K562 (cell line): ENCODE data around the gene ZNF749. TPM values are rescaled to one million over a fixed set of nuclear protein-coding genes. Genes with fewer than 3 reads are reported as not detected.

Source experiments
- GMEB1 ChIP-seq: fragments of 250-450 bp; sonication (Bioruptor Pico); IDR thresholded peaks from 2 replicates; pipeline ENCODE4 v1.4.0; 2020; ENCODE audit warnings: mild to moderate bottlenecking
- NR3C1 ChIP-seq: sonication (generic); formaldehyde crosslinking; IDR thresholded peaks from 2 replicates; pipeline ENCODE4 v1.8.1; 2022; ENCODE audit warnings: missing genetic modification reagents
- XRCC3 ChIP-seq: fragments of 450-650 bp; IDR thresholded peaks from 2 replicates; pipeline ENCODE4 v1.6.1; 2017; ENCODE audit warnings: mild to moderate bottlenecking, moderate library complexity
- ZNF274 ChIP-seq: IDR thresholded peaks from 2 replicates; pipeline ENCODE4 v1.6.1; 2011; ENCODE audit warnings: low read depth, mild to moderate bottlenecking, low read length, moderate library complexity, borderline replicate concordance
- ZNF592 ChIP-seq: fragments of 450-650 bp; IDR thresholded peaks from 2 replicates; pipeline ENCODE4 v1.6.1; 2017; ENCODE audit warnings: antibody characterized with exemption, mild to moderate bottlenecking
- polyA plus RNA-seq, 8 experiments: library from polyadenylated mRNA; depleted of rRNA in 4 of 8; stranded (reverse) in 5 of 8; unstranded in 3 of 8; fragments of >200 nt; fragmentation: Nextera tagmentation in 2 of 8; fragmentation: Illumina TruSeq in 1 of 8; extraction: Ambion mirVana in 2 of 8; extraction: Trizol in 1 of 8; gene quantifications; 2 replicates each; pipeline versions ENCODE4 v1.2.1 to v1.2.3, GENCODE V29; 2011 to 2014; ENCODE audit warnings: inconsistent platforms in 1 of 8, missing spikeins in 1 of 8
- total RNA-seq, 7 experiments: library from RNA; depleted of rRNA in 6 of 7; stranded (reverse); fragments of >200 nt in 6 of 7; fragmentation: Illumina TruSeq in 2 of 7; extraction: Trizol in 2 of 7; gene quantifications; 2 replicates each; pipeline versions ENCODE4 v1.2.1 to v1.2.3, GENCODE V29; 2011 to 2021; ENCODE audit warnings: low replicate concordance in 1 of 7
- TF ChIP-seq, protein P1 (sequence below): fragments of 450-650 bp; IDR thresholded peaks from 2 replicates; pipeline ENCODE4 v1.6.1; 2016; ENCODE audit warnings: mild to moderate bottlenecking, moderate library complexity
- TF ChIP-seq, protein P2 (sequence below): fragments of 250-450 bp; sonication (Bioruptor Pico); IDR thresholded peaks from 2 replicates; pipeline ENCODE4 v1.5.0; 2020; ENCODE audit warnings: mild to moderate bottlenecking

Gene ZNF749
- total and polyA plus RNA-seq, 9 of the 15 experiments (the other 6 are each of a cell fraction or from before 2014, with no cell fraction given): 5.3 to 33.2 (median 15.0) TPM

DNA sequence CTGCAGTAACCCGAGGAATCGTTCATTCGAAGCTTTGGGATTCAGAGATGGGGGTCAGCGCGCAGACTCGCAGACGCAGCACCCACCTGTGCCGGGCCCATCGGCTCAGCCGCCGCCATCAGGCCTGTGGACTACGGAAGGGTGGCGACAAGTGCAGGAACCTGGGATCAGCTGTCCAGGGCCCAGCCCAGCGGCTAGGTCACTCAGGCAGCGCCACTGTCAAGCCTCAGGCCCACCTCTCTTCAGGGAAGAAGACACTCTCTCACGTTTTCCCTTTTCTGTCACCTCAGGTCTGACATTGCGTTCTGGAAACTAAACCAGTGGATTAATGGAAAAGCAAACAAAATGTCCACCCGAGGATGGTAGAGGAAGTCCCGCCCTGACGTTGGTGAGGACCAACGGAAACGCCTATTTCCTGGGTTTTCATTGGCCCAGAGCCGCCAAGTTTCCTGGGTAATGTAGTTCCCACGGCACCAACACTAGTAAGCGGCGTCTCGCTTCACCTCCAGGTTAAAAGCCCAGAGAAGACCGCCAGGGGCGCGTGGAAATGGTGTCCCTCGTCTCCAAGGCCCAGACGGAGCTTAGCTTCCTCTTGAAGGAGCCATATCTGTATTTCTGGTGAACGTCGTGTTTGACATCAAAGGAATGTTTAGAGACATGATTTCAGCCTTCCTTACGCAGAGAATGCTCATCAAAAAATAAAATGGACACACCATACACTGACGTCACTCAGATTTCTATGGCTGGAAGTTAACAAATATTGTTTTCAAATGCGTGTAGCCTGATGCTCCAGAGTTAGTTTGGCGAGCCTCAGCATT is 42.3 kb downstream of the ZNF749 start, which contains the start of gene ZNF772 (continued):
- TF ChIP-seq ZNF592 (no peak), XRCC3 (no peak), NR3C1 (CRISPR knock-in tag) (no peak), GMEB1 (CRISPR knock-in tag) (peak; percentile 65), ZNF274 (no peak)
- TF ChIP-seq, protein P1, sequence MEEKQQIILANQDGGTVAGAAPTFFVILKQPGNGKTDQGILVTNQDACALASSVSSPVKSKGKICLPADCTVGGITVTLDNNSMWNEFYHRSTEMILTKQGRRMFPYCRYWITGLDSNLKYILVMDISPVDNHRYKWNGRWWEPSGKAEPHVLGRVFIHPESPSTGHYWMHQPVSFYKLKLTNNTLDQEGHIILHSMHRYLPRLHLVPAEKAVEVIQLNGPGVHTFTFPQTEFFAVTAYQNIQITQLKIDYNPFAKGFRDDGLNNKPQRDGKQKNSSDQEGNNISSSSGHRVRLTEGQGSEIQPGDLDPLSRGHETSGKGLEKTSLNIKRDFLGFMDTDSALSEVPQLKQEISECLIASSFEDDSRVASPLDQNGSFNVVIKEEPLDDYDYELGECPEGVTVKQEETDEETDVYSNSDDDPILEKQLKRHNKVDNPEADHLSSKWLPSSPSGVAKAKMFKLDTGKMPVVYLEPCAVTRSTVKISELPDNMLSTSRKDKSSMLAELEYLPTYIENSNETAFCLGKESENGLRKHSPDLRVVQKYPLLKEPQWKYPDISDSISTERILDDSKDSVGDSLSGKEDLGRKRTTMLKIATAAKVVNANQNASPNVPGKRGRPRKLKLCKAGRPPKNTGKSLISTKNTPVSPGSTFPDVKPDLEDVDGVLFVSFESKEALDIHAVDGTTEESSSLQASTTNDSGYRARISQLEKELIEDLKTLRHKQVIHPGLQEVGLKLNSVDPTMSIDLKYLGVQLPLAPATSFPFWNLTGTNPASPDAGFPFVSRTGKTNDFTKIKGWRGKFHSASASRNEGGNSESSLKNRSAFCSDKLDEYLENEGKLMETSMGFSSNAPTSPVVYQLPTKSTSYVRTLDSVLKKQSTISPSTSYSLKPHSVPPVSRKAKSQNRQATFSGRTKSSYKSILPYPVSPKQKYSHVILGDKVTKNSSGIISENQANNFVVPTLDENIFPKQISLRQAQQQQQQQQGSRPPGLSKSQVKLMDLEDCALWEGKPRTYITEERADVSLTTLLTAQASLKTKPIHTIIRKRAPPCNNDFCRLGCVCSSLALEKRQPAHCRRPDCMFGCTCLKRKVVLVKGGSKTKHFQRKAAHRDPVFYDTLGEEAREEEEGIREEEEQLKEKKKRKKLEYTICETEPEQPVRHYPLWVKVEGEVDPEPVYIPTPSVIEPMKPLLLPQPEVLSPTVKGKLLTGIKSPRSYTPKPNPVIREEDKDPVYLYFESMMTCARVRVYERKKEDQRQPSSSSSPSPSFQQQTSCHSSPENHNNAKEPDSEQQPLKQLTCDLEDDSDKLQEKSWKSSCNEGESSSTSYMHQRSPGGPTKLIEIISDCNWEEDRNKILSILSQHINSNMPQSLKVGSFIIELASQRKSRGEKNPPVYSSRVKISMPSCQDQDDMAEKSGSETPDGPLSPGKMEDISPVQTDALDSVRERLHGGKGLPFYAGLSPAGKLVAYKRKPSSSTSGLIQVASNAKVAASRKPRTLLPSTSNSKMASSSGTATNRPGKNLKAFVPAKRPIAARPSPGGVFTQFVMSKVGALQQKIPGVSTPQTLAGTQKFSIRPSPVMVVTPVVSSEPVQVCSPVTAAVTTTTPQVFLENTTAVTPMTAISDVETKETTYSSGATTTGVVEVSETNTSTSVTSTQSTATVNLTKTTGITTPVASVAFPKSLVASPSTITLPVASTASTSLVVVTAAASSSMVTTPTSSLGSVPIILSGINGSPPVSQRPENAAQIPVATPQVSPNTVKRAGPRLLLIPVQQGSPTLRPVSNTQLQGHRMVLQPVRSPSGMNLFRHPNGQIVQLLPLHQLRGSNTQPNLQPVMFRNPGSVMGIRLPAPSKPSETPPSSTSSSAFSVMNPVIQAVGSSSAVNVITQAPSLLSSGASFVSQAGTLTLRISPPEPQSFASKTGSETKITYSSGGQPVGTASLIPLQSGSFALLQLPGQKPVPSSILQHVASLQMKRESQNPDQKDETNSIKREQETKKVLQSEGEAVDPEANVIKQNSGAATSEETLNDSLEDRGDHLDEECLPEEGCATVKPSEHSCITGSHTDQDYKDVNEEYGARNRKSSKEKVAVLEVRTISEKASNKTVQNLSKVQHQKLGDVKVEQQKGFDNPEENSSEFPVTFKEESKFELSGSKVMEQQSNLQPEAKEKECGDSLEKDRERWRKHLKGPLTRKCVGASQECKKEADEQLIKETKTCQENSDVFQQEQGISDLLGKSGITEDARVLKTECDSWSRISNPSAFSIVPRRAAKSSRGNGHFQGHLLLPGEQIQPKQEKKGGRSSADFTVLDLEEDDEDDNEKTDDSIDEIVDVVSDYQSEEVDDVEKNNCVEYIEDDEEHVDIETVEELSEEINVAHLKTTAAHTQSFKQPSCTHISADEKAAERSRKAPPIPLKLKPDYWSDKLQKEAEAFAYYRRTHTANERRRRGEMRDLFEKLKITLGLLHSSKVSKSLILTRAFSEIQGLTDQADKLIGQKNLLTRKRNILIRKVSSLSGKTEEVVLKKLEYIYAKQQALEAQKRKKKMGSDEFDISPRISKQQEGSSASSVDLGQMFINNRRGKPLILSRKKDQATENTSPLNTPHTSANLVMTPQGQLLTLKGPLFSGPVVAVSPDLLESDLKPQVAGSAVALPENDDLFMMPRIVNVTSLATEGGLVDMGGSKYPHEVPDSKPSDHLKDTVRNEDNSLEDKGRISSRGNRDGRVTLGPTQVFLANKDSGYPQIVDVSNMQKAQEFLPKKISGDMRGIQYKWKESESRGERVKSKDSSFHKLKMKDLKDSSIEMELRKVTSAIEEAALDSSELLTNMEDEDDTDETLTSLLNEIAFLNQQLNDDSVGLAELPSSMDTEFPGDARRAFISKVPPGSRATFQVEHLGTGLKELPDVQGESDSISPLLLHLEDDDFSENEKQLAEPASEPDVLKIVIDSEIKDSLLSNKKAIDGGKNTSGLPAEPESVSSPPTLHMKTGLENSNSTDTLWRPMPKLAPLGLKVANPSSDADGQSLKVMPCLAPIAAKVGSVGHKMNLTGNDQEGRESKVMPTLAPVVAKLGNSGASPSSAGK: peak; percentile 23; the same call in 1 of the 2 replicates
- TF ChIP-seq, protein P2, sequence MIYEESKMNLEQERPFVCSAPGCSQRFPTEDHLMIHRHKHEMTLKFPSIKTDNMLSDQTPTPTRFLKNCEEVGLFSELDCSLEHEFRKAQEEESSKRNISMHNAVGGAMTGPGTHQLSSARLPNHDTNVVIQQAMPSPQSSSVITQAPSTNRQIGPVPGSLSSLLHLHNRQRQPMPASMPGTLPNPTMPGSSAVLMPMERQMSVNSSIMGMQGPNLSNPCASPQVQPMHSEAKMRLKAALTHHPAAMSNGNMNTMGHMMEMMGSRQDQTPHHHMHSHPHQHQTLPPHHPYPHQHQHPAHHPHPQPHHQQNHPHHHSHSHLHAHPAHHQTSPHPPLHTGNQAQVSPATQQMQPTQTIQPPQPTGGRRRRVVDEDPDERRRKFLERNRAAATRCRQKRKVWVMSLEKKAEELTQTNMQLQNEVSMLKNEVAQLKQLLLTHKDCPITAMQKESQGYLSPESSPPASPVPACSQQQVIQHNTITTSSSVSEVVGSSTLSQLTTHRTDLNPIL (CRISPR knock-in tag): no peak
